Gastroesophageal sphincter (tissue), 3 donors: ENCODE results near the gene RAMACL.

Experiments used
- CTCF ChIP-seq, 4 experiments: fragments of 200-600 bp in 2 of 4; fragments of 450-650 bp in 2 of 4; sonication (generic) in 1 of 4; IDR thresholded peaks; one replicate each; pipeline ENCODE4 v1.5.1; 2017 to 2019; ENCODE audit warnings: antibody characterized with exemption in 4 of 4, mild to moderate bottlenecking in 2 of 4, moderate library complexity in 2 of 4
- EP300 ChIP-seq: sonication (generic); formaldehyde crosslinking; IDR thresholded peaks from one replicate; pipeline ENCODE4 v1.6.1; 2017; ENCODE audit warnings: antibody characterized with exemption, mild to moderate bottlenecking
- POLR2A ChIP-seq, 2 donors: fragments of 450-650 bp; IDR thresholded peaks; one replicate each; pipeline ENCODE4 v1.6.1; 2017; ENCODE audit warnings: antibody characterized with exemption in 2 of 2, mild to moderate bottlenecking in 2 of 2, moderate library complexity in 1 of 2
- POLR2AphosphoS5 ChIP-seq: sonication (generic); formaldehyde crosslinking; IDR thresholded peaks from one replicate; pipeline ENCODE4 v1.6.1; 2017; ENCODE audit warnings: antibody characterized with exemption

GRCh38 chr6:166601956-166602355 is 15.5 kb upstream of the RAMACL start:
- TF ChIP-seq CTCF (IDR thresholded peaks at IDR 0.05) (no peak), POLR2A (IDR thresholded peaks at IDR 0.05) (no peak), POLR2AphosphoS5 (no peak), EP300 (no peak)
